Measurements from ENCODE around the gene CACNA1D.

DNA sequence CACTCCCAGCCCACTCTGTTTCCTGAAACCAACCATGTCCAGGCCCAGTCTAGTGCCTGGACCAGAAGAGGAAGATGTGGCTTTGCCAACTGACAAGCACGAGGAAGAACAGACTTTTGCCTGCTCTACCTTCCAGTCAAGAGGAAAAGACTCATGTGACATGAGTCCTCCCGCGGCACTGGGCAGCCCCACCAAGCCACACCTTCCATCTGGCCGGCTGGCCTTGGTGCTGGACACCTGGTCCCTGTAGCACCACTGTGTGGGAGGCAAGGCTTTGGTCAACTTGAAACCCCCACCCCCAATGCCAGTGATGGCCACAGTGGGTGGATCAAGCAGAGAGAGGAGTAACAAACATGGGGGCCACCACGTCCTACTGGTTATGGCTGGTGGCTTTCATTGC lies 339.3 kb downstream of the CACNA1D start:
- TF ChIP-seq EZH2 (IDR thresholded peaks at IDR 0.05; ENCODE audit: borderline replicate concordance) (no peak), EZH2phosphoT487 (IDR thresholded peaks at IDR 0.05; ENCODE audit: low read depth, severe bottlenecking, unreplicated experiment) (no peak)
